ENCODE results near the gene DRAXIN.

DRAXIN gene

GRCh38 chr1:11736746-11737639 lies 45.5 kb downstream of the DRAXIN start:
- no peak overlapping the region for H2BK120ac ChIP-seq (ENCODE audit: low read depth, low read length)
- H3K4me3 ChIP-seq (ENCODE audit: low read length in 2 of 2): peak overlapping the region; percentile 89 to 94
- H2AFZ ChIP-seq (ENCODE audit: low read length): peak overlapping the region; percentile 98
- peak overlapping the region; percentile 28 for H3K27ac ChIP-seq (replicated peaks; ENCODE audit: low read length)
- H3K4ac ChIP-seq (ENCODE audit: low read length): no peak overlapping the region
- no peaks in the 10 kb centered on the region for H3K27me3 ChIP-seq (ENCODE audit: control insufficient read depth in 3 of 3, insufficient read depth in 3 of 3, low read depth in 1 of 3, low read length in 3 of 3)
- WGBS, 2 donors (ENCODE audit: extremely low coverage in 2 of 2, insufficient read length in 2 of 2, insufficient replicate concordance in 1 of 2): no CpG with 5 or more reads among the region's 15 CpGs
- H2BK5ac ChIP-seq (ENCODE audit: low read length): no peak overlapping the region
- no peak overlapping the region for H2AK5ac ChIP-seq (ENCODE audit: low read depth, low read length)
- H2BK15ac ChIP-seq (ENCODE audit: low read length): no peak overlapping the region
- H3K4me1 ChIP-seq (ENCODE audit: control insufficient read depth in 2 of 2, insufficient read depth in 1 of 2, low read depth in 1 of 2, low read length in 2 of 2): peaks cover 13 to 27% of the 10 kb centered on the region in 2 donors
- no peak overlapping the region for H3K23ac ChIP-seq (ENCODE audit: low read depth, low read length, poor library complexity)
- no peak overlapping the region for H4K8ac ChIP-seq (ENCODE audit: low read depth, low read length)
- no peak overlapping the region for H3K18ac ChIP-seq (ENCODE audit: low read length)
- no peaks in the 10 kb centered on the region for H3K9me3 ChIP-seq (replicated peaks in 1 of 2; ENCODE audit: control insufficient read depth in 2 of 2, insufficient read depth in 1 of 2, low read depth in 1 of 2, low read length in 2 of 2)
- H3K36me3 ChIP-seq (replicated peaks in 1 of 2; ENCODE audit: control insufficient read depth in 2 of 2, insufficient read depth in 2 of 2, low read length in 2 of 2): no peaks in the 10 kb centered on the region
- peak overlapping the region; percentile 73 for H3K9ac ChIP-seq (ENCODE audit: low read depth, low read length, poor library complexity)
- H3K4me2 ChIP-seq (ENCODE audit: insufficient read depth, low read length, poor library complexity, severe bottlenecking): peak overlapping the region; percentile 72
- H4K91ac ChIP-seq (ENCODE audit: low read depth, low read length, poor library complexity): no peak overlapping the region
- H3K79me1 ChIP-seq (ENCODE audit: low read depth, low read length): no peaks in the 10 kb centered on the region
- H3K14ac ChIP-seq (ENCODE audit: low read length): no peak overlapping the region
- H2BK12ac ChIP-seq (ENCODE audit: low read length): no peak overlapping the region
- no peak for DNase-seq (ENCODE audit: low spot score)

- H3K9me3 ChIP-seq (replicated peaks in 1 of 2; ENCODE audit: control insufficient read depth in 2 of 2, insufficient read depth in 1 of 2, low read depth in 1 of 2, low read length in 2 of 2): no peaks in the 10 kb centered on the region
These were observed 46.6 kb downstream of the DRAXIN start for GRCh38 chr1:11738096-11738495.

GRCh38 chr1:11738783-11739182 lies 47.3 kb downstream of the DRAXIN start:
- Histone ChIP-seq H3K4me3 (ENCODE audit: low read length in 2 of 2) (no peak overlapping the region), H3K4ac (ENCODE audit: low read length) (no peak overlapping the region), H2BK5ac (ENCODE audit: low read length) (no peak overlapping the region), H4K8ac (ENCODE audit: low read depth, low read length) (no peak overlapping the region), H2BK15ac (ENCODE audit: low read length) (no peak overlapping the region), H3K14ac (ENCODE audit: low read length) (no peak overlapping the region), H2BK12ac (ENCODE audit: low read length) (no peak overlapping the region), H3K79me1 (ENCODE audit: low read depth, low read length) (no peaks in the 10 kb centered on the region), H3K18ac (ENCODE audit: low read length) (no peak overlapping the region), H3K4me1 (ENCODE audit: control insufficient read depth in 2 of 2, insufficient read depth in 1 of 2, low read depth in 1 of 2, low read length in 2 of 2) (peaks cover 10 to 19% of the 10 kb centered on the region in 2 donors), H4K91ac (ENCODE audit: low read depth, low read length, poor library complexity) (no peak overlapping the region), H3K27ac (replicated peaks; ENCODE audit: low read length) (no peak overlapping the region), H3K27me3 (ENCODE audit: control insufficient read depth in 3 of 3, insufficient read depth in 3 of 3, low read depth in 1 of 3, low read length in 3 of 3) (no peaks in the 10 kb centered on the region), H3K9ac (ENCODE audit: low read depth, low read length, poor library complexity) (no peak overlapping the region), H2BK120ac (ENCODE audit: low read depth, low read length) (no peak overlapping the region), H3K4me2 (ENCODE audit: insufficient read depth, low read length, poor library complexity, severe bottlenecking) (no peak overlapping the region), H3K9me3 (replicated peaks in 1 of 2; ENCODE audit: control insufficient read depth in 2 of 2, insufficient read depth in 1 of 2, low read depth in 1 of 2, low read length in 2 of 2) (no peaks in the 10 kb centered on the region), H2AFZ (ENCODE audit: low read length) (no peak overlapping the region), H3K23ac (ENCODE audit: low read depth, low read length, poor library complexity) (no peak overlapping the region), H2AK5ac (ENCODE audit: low read depth, low read length) (no peak overlapping the region), H3K36me3 (replicated peaks in 1 of 2; ENCODE audit: control insufficient read depth in 2 of 2, insufficient read depth in 2 of 2, low read length in 2 of 2) (no peaks in the 10 kb centered on the region)
- no CpG with 5 or more reads among the region's 6 CpGs for WGBS, 2 donors (ENCODE audit: extremely low coverage in 2 of 2, insufficient read length in 2 of 2, insufficient replicate concordance in 1 of 2)
- no peak for DNase-seq (ENCODE audit: low spot score)

More at GRCh38 chr1:11738096-11738495, 46.6 kb downstream of the DRAXIN start:
- Histone ChIP-seq H4K91ac (ENCODE audit: low read depth, low read length, poor library complexity) (no peak overlapping the region), H2BK12ac (ENCODE audit: low read length) (no peak overlapping the region), H3K9ac (ENCODE audit: low read depth, low read length, poor library complexity) (no peak overlapping the region), H3K4me2 (ENCODE audit: insufficient read depth, low read length, poor library complexity, severe bottlenecking) (no peak overlapping the region), H2AK5ac (ENCODE audit: low read depth, low read length) (peak overlapping the region; percentile 15), H3K18ac (ENCODE audit: low read length) (no peak overlapping the region), H3K27ac (replicated peaks; ENCODE audit: low read length) (no peak overlapping the region), H4K8ac (ENCODE audit: low read depth, low read length) (no peak overlapping the region), H3K4me1 (ENCODE audit: control insufficient read depth in 2 of 2, insufficient read depth in 1 of 2, low read depth in 1 of 2, low read length in 2 of 2) (peaks cover 10 to 19% of the 10 kb centered on the region in 2 donors), H3K23ac (ENCODE audit: low read depth, low read length, poor library complexity) (no peak overlapping the region), H2BK15ac (ENCODE audit: low read length) (no peak overlapping the region), H3K36me3 (replicated peaks in 1 of 2; ENCODE audit: control insufficient read depth in 2 of 2, insufficient read depth in 2 of 2, low read length in 2 of 2) (no peaks in the 10 kb centered on the region), H2BK120ac (ENCODE audit: low read depth, low read length) (no peak overlapping the region), H3K4me3 (ENCODE audit: low read length in 2 of 2) (no peak overlapping the region), H3K79me1 (ENCODE audit: low read depth, low read length) (no peaks in the 10 kb centered on the region), H3K14ac (ENCODE audit: low read length) (no peak overlapping the region), H3K27me3 (ENCODE audit: control insufficient read depth in 3 of 3, insufficient read depth in 3 of 3, low read depth in 1 of 3, low read length in 3 of 3) (no peaks in the 10 kb centered on the region), H2BK5ac (ENCODE audit: low read length) (no peak overlapping the region), H2AFZ (ENCODE audit: low read length) (no peak overlapping the region), H3K4ac (ENCODE audit: low read length) (no peak overlapping the region)
- no peak for DNase-seq (ENCODE audit: low spot score)
- no CpG with 5 or more reads among the region's 2 CpGs for whole genome bisulfite sequencing, 2 donors (ENCODE audit: extremely low coverage in 2 of 2, insufficient read length in 2 of 2, insufficient replicate concordance in 1 of 2)

GRCh38 chr1:11740258-11741192 lies 49.0 kb downstream of the DRAXIN start:
- no CpG with 5 or more reads among the region's 15 CpGs for WGBS, 2 donors (ENCODE audit: extremely low coverage in 2 of 2, insufficient read length in 2 of 2, insufficient replicate concordance in 1 of 2)
- H3K27me3 ChIP-seq (ENCODE audit: control insufficient read depth in 3 of 3, insufficient read depth in 3 of 3, low read depth in 1 of 3, low read length in 3 of 3): no peaks in the 10 kb centered on the region

More at GRCh38 chr1:11740258-11741192, 49.0 kb downstream of the DRAXIN start:
- H3K9me3 ChIP-seq (replicated peaks in 1 of 2; ENCODE audit: control insufficient read depth in 2 of 2, insufficient read depth in 1 of 2, low read depth in 1 of 2, low read length in 2 of 2): no peaks in the 10 kb centered on the region
- peaks cover 0 to 1% of the 10 kb centered on the region in 2 donors for H3K36me3 ChIP-seq (replicated peaks in 1 of 2; ENCODE audit: control insufficient read depth in 2 of 2, insufficient read depth in 2 of 2, low read length in 2 of 2)
- no peak overlapping the region for H4K91ac ChIP-seq (ENCODE audit: low read depth, low read length, poor library complexity)
- no peak overlapping the region for H3K9ac ChIP-seq (ENCODE audit: low read depth, low read length, poor library complexity)
- peaks cover 10 to 14% of the 10 kb centered on the region in 2 donors for H3K4me1 ChIP-seq (ENCODE audit: control insufficient read depth in 2 of 2, insufficient read depth in 1 of 2, low read depth in 1 of 2, low read length in 2 of 2)
- H2AK5ac ChIP-seq (ENCODE audit: low read depth, low read length): no peak overlapping the region
- H2BK5ac ChIP-seq (ENCODE audit: low read length): no peak overlapping the region
- DNase-seq (ENCODE audit: low spot score): no peak
- H3K14ac ChIP-seq (ENCODE audit: low read length): no peak overlapping the region
- no peak overlapping the region for H4K8ac ChIP-seq (ENCODE audit: low read depth, low read length)
- no peak overlapping the region for H2BK120ac ChIP-seq (ENCODE audit: low read depth, low read length)
- H2BK15ac ChIP-seq (ENCODE audit: low read length): no peak overlapping the region
- H3K27ac ChIP-seq (replicated peaks; ENCODE audit: low read length): no peak overlapping the region
- H3K4ac ChIP-seq (ENCODE audit: low read length): no peak overlapping the region
- no peak overlapping the region for H3K4me2 ChIP-seq (ENCODE audit: insufficient read depth, low read length, poor library complexity, severe bottlenecking)
- H3K79me1 ChIP-seq (ENCODE audit: low read depth, low read length): no peaks in the 10 kb centered on the region
- H2AFZ ChIP-seq (ENCODE audit: low read length): no peak overlapping the region
- no peak overlapping the region for H3K4me3 ChIP-seq (ENCODE audit: low read length in 2 of 2)
- H3K23ac ChIP-seq (ENCODE audit: low read depth, low read length, poor library complexity): no peak overlapping the region
- H3K18ac ChIP-seq (ENCODE audit: low read length): no peak overlapping the region
- no peak overlapping the region for H2BK12ac ChIP-seq (ENCODE audit: low read length)
